Sigmoid colon (tissue), 7 donors: ENCODE results near the gene MPZL1. TPM values are rescaled to one million over a fixed set of nuclear protein-coding genes. Genes with fewer than 3 reads are reported as not detected.

Source experiments
- DNase-seq: peaks from one replicate; pipeline ENCODE4 v3.0.0-alpha.2; 2019
- H3K27ac ChIP-seq, 4 donors: fragments of 200-600 bp; sonication (generic); one replicate each; pipeline ENCODE4 v1.5.1; 2016 to 2019; ENCODE audit warnings: mild to moderate bottlenecking in 1 of 4
- H3K27me3 ChIP-seq, 3 donors: fragments of 200-600 bp; sonication (generic); one replicate each; pipeline ENCODE4 v1.5.1; 2019; ENCODE audit warnings: mild to moderate bottlenecking in 1 of 3
- H3K36me3 ChIP-seq, 4 donors: fragments of 200-600 bp; sonication (generic); one replicate each; pipeline ENCODE4 v1.5.1; 2016 to 2019
- H3K4me1 ChIP-seq, 4 donors: fragments of 200-600 bp; sonication (generic); one replicate each; pipeline ENCODE4 v1.5.1; 2017 to 2019
- H3K4me3 ChIP-seq, 4 donors: fragments of 200-600 bp; sonication (generic); one replicate each; pipeline ENCODE4 v1.5.1; 2017 to 2019; ENCODE audit warnings: mild to moderate bottlenecking in 2 of 4, moderate library complexity in 1 of 4
- H3K9me3 ChIP-seq, 4 donors: fragments of 200-600 bp in 3 of 4; sonication (generic) in 3 of 4; one replicate each; pipeline versions ENCODE4 v1.5.1 to v1.6.1; 2013 to 2019
- EP300 ChIP-seq, 4 donors: sonication (generic); formaldehyde crosslinking; IDR thresholded peaks; one replicate each; pipeline ENCODE4 v1.6.1; 2017; ENCODE audit warnings: antibody characterized with exemption in 4 of 4
- POLR2A ChIP-seq, 2 donors: fragments of 450-650 bp; IDR thresholded peaks; one replicate each; pipeline ENCODE4 v1.6.1; 2016; ENCODE audit warnings: antibody characterized with exemption in 2 of 2, mild to moderate bottlenecking in 2 of 2, moderate library complexity in 2 of 2
- POLR2AphosphoS5 ChIP-seq, 4 donors: sonication (generic); formaldehyde crosslinking; IDR thresholded peaks; one replicate each; pipeline ENCODE4 v1.6.1; 2017; ENCODE audit warnings: antibody characterized with exemption in 4 of 4
- WGBS, 2 donors: extraction: QIAGEN DNeasy Blood & Tissue Kit; methylation state at CpG; one replicate each; pipeline ENCODE4 v1.1.7; 2013; 5-methylcytosine and 5-hydroxymethylcytosine counted together
- intact Hi-C: fragments of 100-400 bp; cut with DNase I; formaldehyde crosslinking; loops from one replicate; pipeline ENCODE4 v1.15.1; 2023
- polyA plus RNA-seq, 3 donors: library from polyadenylated mRNA; stranded (reverse); fragments of 200-250 nt; gene quantifications; one replicate each; pipeline ENCODE4 v1.2.3, GENCODE V29; 2013
- total RNA-seq, 4 donors: library from RNA; depleted of rRNA; stranded (reverse); fragments of >200 nt; gene quantifications; one replicate each; pipeline ENCODE4 v1.1.0, GENCODE V29; 2016
- TF ChIP-seq, protein P1 (sequence below), 4 experiments: fragments of 450-650 bp in 3 of 4; fragments of 200-600 bp in 1 of 4; IDR thresholded peaks; one replicate each; pipeline ENCODE4 v1.5.1; 2016 to 2019; ENCODE audit warnings: antibody characterized with exemption in 4 of 4, mild to moderate bottlenecking in 3 of 4, moderate library complexity in 2 of 4
- donor health status: healthy with polysubstance abuse.
- donor health status: Bipolar disorder and iron deficiency.
- donor health status: healthy.

Gene MPZL1
- total and polyA plus RNA-seq, 7 donors = 8.8 to 69.5 (median 52.4) TPM

DNA sequence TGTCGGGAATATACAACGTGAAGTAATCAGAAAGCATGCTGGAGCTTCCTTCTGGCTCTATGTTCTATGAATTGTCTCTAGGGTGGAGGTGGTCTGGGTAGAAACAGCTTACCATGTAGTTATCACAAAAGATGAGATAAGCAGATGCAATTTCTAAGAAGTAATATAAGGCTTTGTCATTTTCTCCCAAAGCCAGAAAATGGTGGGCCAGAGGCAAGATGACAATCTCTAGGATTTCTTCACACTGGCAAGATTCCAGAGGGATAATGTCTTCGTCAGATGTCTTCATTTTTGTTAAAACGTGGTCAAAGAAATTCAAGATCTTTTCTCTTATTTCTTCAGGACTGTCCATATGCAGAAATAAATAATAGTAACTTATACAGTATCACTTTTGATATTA, 114.4 kb downstream of the MPZL1 start:
- WGBS, 2 donors = 65 to 97% methylated on average over 4 of the region's 4 CpGs
- no peak overlapping the region for H3K27ac ChIP-seq
- no peaks in the 10 kb centered on the region for H3K9me3 ChIP-seq
- no peaks in the 10 kb centered on the region for H3K27me3 ChIP-seq
- no peaks in the 10 kb centered on the region for H3K36me3 ChIP-seq
- no peak overlapping the region for H3K4me3 ChIP-seq
- DNase-seq = no peak
- no peaks in the 10 kb centered on the region for H3K4me1 ChIP-seq
- intact Hi-C loops = no loop called here
- TF ChIP-seq, protein P1, sequence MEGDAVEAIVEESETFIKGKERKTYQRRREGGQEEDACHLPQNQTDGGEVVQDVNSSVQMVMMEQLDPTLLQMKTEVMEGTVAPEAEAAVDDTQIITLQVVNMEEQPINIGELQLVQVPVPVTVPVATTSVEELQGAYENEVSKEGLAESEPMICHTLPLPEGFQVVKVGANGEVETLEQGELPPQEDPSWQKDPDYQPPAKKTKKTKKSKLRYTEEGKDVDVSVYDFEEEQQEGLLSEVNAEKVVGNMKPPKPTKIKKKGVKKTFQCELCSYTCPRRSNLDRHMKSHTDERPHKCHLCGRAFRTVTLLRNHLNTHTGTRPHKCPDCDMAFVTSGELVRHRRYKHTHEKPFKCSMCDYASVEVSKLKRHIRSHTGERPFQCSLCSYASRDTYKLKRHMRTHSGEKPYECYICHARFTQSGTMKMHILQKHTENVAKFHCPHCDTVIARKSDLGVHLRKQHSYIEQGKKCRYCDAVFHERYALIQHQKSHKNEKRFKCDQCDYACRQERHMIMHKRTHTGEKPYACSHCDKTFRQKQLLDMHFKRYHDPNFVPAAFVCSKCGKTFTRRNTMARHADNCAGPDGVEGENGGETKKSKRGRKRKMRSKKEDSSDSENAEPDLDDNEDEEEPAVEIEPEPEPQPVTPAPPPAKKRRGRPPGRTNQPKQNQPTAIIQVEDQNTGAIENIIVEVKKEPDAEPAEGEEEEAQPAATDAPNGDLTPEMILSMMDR (IDR thresholded peaks at IDR 0.05) = no peak
- no peak for TF ChIP-seq POLR2AphosphoS5 (IDR thresholded peaks at IDR 0.05)
- no peak for TF ChIP-seq EP300 (IDR thresholded peaks at IDR 0.05)
- no peak for TF ChIP-seq POLR2A (IDR thresholded peaks at IDR 0.05)

DNA sequence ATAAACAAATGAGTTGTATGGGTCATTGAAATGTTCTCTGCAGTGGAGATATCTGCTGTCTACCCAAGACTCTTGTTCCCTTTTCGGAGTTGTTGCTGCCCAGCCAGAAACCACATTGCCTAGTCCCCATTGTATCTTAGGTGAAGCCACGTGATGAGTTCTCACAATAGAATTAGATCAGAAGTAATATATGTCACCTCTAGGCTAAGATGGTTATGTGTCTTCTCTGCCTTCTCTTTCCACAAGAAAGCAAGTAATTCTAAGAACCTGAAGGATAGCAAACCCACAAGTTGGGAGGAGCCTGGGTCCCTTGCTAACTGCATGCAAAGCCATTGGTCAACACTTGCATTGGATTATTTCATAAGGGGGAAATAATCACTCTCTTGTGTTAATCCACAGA, 115.5 kb downstream of the MPZL1 start:
- no peaks in the 10 kb centered on the region for H3K36me3 ChIP-seq
- WGBS, 2 donors = 45 to 82% methylated on average over 2 of the region's 2 CpGs
- no peaks in the 10 kb centered on the region for H3K27me3 ChIP-seq
- TF ChIP-seq, protein P1 (IDR thresholded peaks at IDR 0.05) = no peak
- TF ChIP-seq POLR2AphosphoS5 (IDR thresholded peaks at IDR 0.05) (no peak), EP300 (IDR thresholded peaks at IDR 0.05) (no peak), POLR2A (IDR thresholded peaks at IDR 0.05) (no peak)
- H3K9me3 ChIP-seq = no peaks in the 10 kb centered on the region
- no peak overlapping the region for H3K27ac ChIP-seq
- intact Hi-C loops = no loop called here
- DNase-seq = no peak
- H3K4me1 ChIP-seq = no peaks in the 10 kb centered on the region
- no peak overlapping the region for H3K4me3 ChIP-seq

DNA sequence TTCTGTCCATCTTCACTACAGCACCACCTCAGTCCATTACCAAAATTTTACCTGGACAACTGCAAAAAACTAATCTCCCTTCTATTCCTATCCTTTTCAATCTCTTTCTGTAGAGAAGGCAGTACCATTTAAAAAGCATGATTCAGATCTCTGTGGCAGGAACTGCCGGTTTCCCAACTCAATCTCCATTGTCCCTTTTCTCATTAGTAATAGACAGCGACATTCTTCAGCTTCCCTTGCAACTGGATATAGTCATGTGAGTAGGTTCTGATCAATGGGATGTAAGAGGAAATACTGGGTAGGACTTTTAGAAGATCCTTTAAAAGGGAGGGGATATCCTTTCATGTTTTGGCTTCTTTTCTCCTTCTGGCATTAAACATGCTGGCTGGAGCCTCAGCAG, 117.2 kb downstream of the MPZL1 start:
- TF ChIP-seq POLR2AphosphoS5 (IDR thresholded peaks at IDR 0.05) (no peak), POLR2A (IDR thresholded peaks at IDR 0.05) (no peak), EP300 (IDR thresholded peaks at IDR 0.05) (no peak)
- TF ChIP-seq, protein P1 (IDR thresholded peaks at IDR 0.05) = no peak
- no peaks in the 10 kb centered on the region for H3K27me3 ChIP-seq
- no peaks in the 10 kb centered on the region for H3K4me1 ChIP-seq
- 94 to 97% methylated on average over 2 of the region's 2 CpGs for WGBS, 2 donors
- no peaks in the 10 kb centered on the region for H3K9me3 ChIP-seq
- DNase-seq = no peak
- intact Hi-C loops = no loop called here
- H3K36me3 ChIP-seq = no peaks in the 10 kb centered on the region
- H3K4me3 ChIP-seq = no peak overlapping the region
- H3K27ac ChIP-seq = no peak overlapping the region

Other genes starting within 250 kb of the MPZL1 start
- gene CD247, start 203.5 kb upstream of the MPZL1 start, total RNA-seq = 1 to 10 TPM in 1 of 4 donors, under 1 TPM in 1, not detected in 2; 0.36 to 1.8 TPM
- gene CD247, start 203.5 kb upstream of the MPZL1 start, polyA plus RNA-seq = 10 to 100 TPM in 1 of 3 donors, under 1 TPM in 1, not detected in 1; 0.92 to 20.3 TPM
- gene CREG1, start 168.2 kb upstream of the MPZL1 start, total RNA-seq = 100 to 1,000 TPM; 139 to 180 (median 168) TPM
- 10 to 100 TPM; 48.0 to 99.4 (median 55.9) TPM for gene CREG1, start 168.2 kb upstream of the MPZL1 start, polyA plus RNA-seq
- gene RCSD1, start 91.8 kb upstream of the MPZL1 start, total RNA-seq = 10 to 100 TPM in 1 of 4 donors, 1 to 10 TPM in 3; 8.0 to 19.6 (median 9.6) TPM
- 10 to 100 TPM in 2 of 3 donors, 1 to 10 TPM in 1; 7.8 to 52.9 (median 10.6) TPM for gene RCSD1, start 91.8 kb upstream of the MPZL1 start, polyA plus RNA-seq
- under 1 TPM in 3 of 4 donors, not detected in 1; 0.14 to 0.33 (median 0.28) TPM for gene ADCY10, start 192.2 kb downstream of the MPZL1 start, total RNA-seq
- under 1 TPM in 2 of 3 donors, not detected in 1; 0.26 to 0.92 TPM for gene ADCY10, start 192.2 kb downstream of the MPZL1 start, polyA plus RNA-seq
- gene DCAF6, start 214.7 kb downstream of the MPZL1 start, total RNA-seq = 100 to 1,000 TPM in 1 of 4 donors, 10 to 100 TPM in 3; 79.6 to 102 (median 86.2) TPM
- gene DCAF6, start 214.7 kb downstream of the MPZL1 start, polyA plus RNA-seq = 10 to 100 TPM; 33.6 to 49.0 (median 43.8) TPM
- gene MPC2, start 215.1 kb downstream of the MPZL1 start, total RNA-seq = 10 to 100 TPM; 44.4 to 64.2 (median 55.2) TPM
- 100 to 1,000 TPM; 136 to 252 (median 144) TPM for gene MPC2, start 215.1 kb downstream of the MPZL1 start, polyA plus RNA-seq